Measurements from ENCODE around the gene FIBP.

The FIBP gene

DNA sequence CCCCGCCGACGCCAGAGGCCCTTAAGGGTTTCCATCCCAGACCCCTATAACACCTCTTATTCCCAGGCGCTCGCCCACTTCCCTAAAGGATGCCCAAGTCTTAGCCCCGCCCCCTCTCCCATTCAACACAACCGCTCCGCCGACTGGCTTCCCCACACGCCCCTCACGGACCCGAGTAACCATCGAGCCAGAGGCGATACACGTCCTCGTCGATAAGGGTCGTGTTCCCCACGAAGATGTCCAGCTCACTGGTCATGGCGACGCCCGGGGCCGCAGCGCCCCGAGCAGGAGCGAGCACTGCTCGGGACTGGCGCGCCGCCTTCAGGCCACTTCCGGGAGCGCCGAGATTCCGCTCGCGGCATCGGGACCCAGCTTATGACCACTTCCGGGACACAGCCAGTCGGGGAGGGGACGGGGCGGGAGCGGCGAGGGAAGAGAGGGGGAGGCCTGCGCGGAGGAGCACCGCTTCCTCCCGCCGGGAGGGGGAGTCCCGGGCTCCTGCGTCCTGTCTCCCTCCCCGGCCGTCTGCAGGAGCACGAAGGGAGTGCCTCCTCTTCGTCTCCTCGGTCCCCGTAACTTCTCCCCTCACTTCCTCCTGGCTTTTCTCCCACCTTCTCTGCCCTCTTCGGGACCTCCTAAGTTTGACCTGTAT, at the start of gene FIBP:
FIBP (minus strand) TSS at position 309 of the 652 bp plus-strand sequence; CDS start at position 256, 53 bp downstream.
- TF ChIP-seq, protein P1, sequence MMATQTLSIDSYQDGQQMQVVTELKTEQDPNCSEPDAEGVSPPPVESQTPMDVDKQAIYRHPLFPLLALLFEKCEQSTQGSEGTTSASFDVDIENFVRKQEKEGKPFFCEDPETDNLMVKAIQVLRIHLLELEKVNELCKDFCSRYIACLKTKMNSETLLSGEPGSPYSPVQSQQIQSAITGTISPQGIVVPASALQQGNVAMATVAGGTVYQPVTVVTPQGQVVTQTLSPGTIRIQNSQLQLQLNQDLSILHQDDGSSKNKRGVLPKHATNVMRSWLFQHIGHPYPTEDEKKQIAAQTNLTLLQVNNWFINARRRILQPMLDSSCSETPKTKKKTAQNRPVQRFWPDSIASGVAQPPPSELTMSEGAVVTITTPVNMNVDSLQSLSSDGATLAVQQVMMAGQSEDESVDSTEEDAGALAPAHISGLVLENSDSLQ (IDR thresholded peaks at IDR 0.05), result no peak
- peak; percentile 89 for TF ChIP-seq ELF4 (IDR thresholded peaks at IDR 0.05)
- peak; percentile 86 for TF ChIP-seq L3MBTL2 (conservative IDR thresholded peaks at IDR 0.05)
- TF ChIP-seq ARNT (IDR thresholded peaks at IDR 0.05), result no peak
- no peak for TF ChIP-seq FOXA1 (IDR thresholded peaks at IDR 0.05)
- no peak for TF ChIP-seq TARDBP (IDR thresholded peaks at IDR 0.05)
- no peak for TF ChIP-seq NFRKB (IDR thresholded peaks at IDR 0.05)
- no peak for TF ChIP-seq FOXK2 (IDR thresholded peaks at IDR 0.05)
- TF ChIP-seq BHLHE40 (IDR thresholded peaks at IDR 0.05; ENCODE audit: borderline replicate concordance), result no peak
- TF ChIP-seq HDGF (IDR thresholded peaks at IDR 0.05; ENCODE audit: borderline replicate concordance), result 0 out of 2 replicates have a peak, but pooled peaks have one; percentile 47
- no peak for TF ChIP-seq ZNF384 (IDR thresholded peaks at IDR 0.05)
- no peak; the same call in 1 of the 2 replicates for TF ChIP-seq CTBP1 (IDR thresholded peaks at IDR 0.05; ENCODE audit: borderline replicate concordance)
- ChIA-PET CTCF (interaction anchor here (0.6 to 5.4 kb wide), 26 partner anchors 8 to 396 kb away, joined by 3 to 59 read pairs (median 4); partner anchors contain the start of genes FOSL1 and MUS81), POLR2A (interaction anchor here (0.6 to 12.4 kb wide), 27 partner anchors 8 to 329 kb away, joined by 3 to 289 read pairs (median 5); partner anchors contain the start of genes BANF1, CFL1, EFEMP2 and EIF1AD)
- peak; percentile 93 for DNase-seq (ENCODE audit: extremely low spot score)

GRCh38 chr11:65937766-65938165, 49.5 kb upstream of the FIBP start:
- no peak for DNase-seq (ENCODE audit: extremely low spot score)
- TF ChIP-seq LEF1 (IDR thresholded peaks at IDR 0.05; ENCODE audit: borderline replicate concordance) (no peak), FOXA1 (IDR thresholded peaks at IDR 0.05) (no peak), HDGF (IDR thresholded peaks at IDR 0.05; ENCODE audit: borderline replicate concordance) (no peak), FOXM1 (IDR thresholded peaks at IDR 0.05; ENCODE audit: borderline replicate concordance) (no peak), ZNF384 (IDR thresholded peaks at IDR 0.05) (no peak), ARNT (IDR thresholded peaks at IDR 0.05) (no peak), NFRKB (IDR thresholded peaks at IDR 0.05) (no peak), SP1 (IDR thresholded peaks at IDR 0.05) (no peak), SUZ12 (IDR thresholded peaks at IDR 0.05) (no peak), BHLHE40 (IDR thresholded peaks at IDR 0.05; ENCODE audit: borderline replicate concordance) (no peak), TARDBP (IDR thresholded peaks at IDR 0.05) (no peak), L3MBTL2 (conservative IDR thresholded peaks at IDR 0.05) (no peak), FOXK2 (IDR thresholded peaks at IDR 0.05) (no peak), ELF4 (IDR thresholded peaks at IDR 0.05) (no peak), CTBP1 (IDR thresholded peaks at IDR 0.05; ENCODE audit: borderline replicate concordance) (no peak)
- TF ChIP-seq, protein P1 (IDR thresholded peaks at IDR 0.05), result no peak
- ChIA-PET POLR2A (interaction anchor here (1.7 kb wide), 1 partner anchor 47 kb away, joined by 3 read pairs; no protein-coding TSS in a partner anchor), CTCF (interaction anchor here (0.8 kb wide), 1 partner anchor 45 kb away, joined by 3 read pairs; no protein-coding TSS in a partner anchor)

- TF ChIP-seq TARDBP (IDR thresholded peaks at IDR 0.05) (no peak), SP1 (IDR thresholded peaks at IDR 0.05) (no peak), HDGF (IDR thresholded peaks at IDR 0.05; ENCODE audit: borderline replicate concordance) (no peak), ZNF384 (IDR thresholded peaks at IDR 0.05) (peak; percentile 46; the same call in 1 of the 2 replicates)
- no peak for DNase-seq (ENCODE audit: extremely low spot score)
- ChIA-PET POLR2A (no interaction called here), CTCF (no interaction called here)
Measured at GRCh38 chr11:65934014-65934413, 45.7 kb upstream of the FIBP start.

- peak; percentile 57 for DNase-seq (ENCODE audit: extremely low spot score)
- ChIA-PET CTCF (interaction anchor here (0.7 to 1.4 kb wide), 2 partner anchors 32 to 44 kb away, joined by 3 to 6 read pairs; partner anchors contain the start of gene FIBP), POLR2A (interaction anchor here (1.1 to 1.5 kb wide), 3 partner anchors 42 to 73 kb away, joined by 3 to 4 read pairs (median 3); partner anchors contain the start of genes CCDC85B, FIBP and MUS81)
- TF ChIP-seq L3MBTL2 (conservative IDR thresholded peaks at IDR 0.05), result peak; percentile 41; the same call in 1 of the 2 replicates
- TF ChIP-seq, protein P1 (IDR thresholded peaks at IDR 0.05), result no peak
Measured at GRCh38 chr11:65932558-65932919, 44.3 kb upstream of the FIBP start.

DNA sequence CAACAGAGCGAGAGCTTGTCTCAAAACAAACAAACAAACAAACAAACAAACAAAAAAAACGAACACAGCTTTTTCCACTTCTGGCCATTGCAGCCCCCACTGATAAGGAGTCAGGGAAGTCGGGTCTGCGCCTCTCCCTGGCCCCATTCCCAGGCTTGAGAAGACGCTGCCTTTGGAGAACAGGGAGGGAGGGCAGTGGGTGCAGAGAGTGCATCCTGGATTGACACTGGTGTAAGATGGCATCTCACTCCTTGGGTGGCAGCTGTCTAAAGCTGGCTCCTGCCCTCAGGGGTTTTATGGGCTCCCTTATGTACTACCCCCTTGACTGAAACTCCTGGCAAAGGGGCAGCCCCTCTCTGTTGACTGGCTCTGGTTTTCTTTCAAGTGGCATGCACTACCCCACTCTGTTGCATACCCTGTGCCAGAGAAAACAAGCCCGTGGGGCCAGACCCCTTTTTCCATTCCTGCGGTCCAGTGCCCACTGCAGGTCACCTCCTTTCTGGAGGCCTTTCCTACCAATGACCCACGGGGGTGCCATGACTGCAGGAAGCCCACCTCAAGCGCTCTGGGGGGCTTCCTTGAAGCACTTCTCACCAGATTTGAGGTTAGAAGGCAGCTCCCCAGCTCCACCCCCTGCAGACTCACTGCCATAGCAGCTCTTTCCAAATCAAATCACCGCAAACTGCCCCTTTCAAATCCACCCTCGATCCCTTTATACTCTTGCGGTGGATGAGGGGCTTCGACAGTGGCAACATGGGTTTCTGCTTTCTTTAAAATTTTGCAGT, 43.7 kb upstream of the FIBP start:
- no peak for DNase-seq (ENCODE audit: extremely low spot score)
- TF ChIP-seq CTBP1 (IDR thresholded peaks at IDR 0.05; ENCODE audit: borderline replicate concordance) (no peak), SP1 (IDR thresholded peaks at IDR 0.05) (no peak), BHLHE40 (IDR thresholded peaks at IDR 0.05; ENCODE audit: borderline replicate concordance) (no peak), FOXK2 (IDR thresholded peaks at IDR 0.05) (no peak), L3MBTL2 (conservative IDR thresholded peaks at IDR 0.05) (no peak), ZNF384 (IDR thresholded peaks at IDR 0.05) (no peak), ARNT (IDR thresholded peaks at IDR 0.05) (no peak), HDGF (IDR thresholded peaks at IDR 0.05; ENCODE audit: borderline replicate concordance) (no peak), NFRKB (IDR thresholded peaks at IDR 0.05) (no peak), TARDBP (IDR thresholded peaks at IDR 0.05) (no peak), SUZ12 (IDR thresholded peaks at IDR 0.05) (no peak), FOXA1 (IDR thresholded peaks at IDR 0.05) (no peak), FOXM1 (IDR thresholded peaks at IDR 0.05; ENCODE audit: borderline replicate concordance) (no peak), LEF1 (IDR thresholded peaks at IDR 0.05; ENCODE audit: borderline replicate concordance) (no peak)
- TF ChIP-seq, protein P1 (IDR thresholded peaks at IDR 0.05), result no peak
- POLR2A ChIA-PET, result interaction anchor here (0.8 to 1.5 kb wide), 2 partner anchors 9 to 44 kb away, joined by 3 to 4 read pairs; partner anchors contain the start of gene FIBP
- CTCF ChIA-PET, result interaction anchor here (0.7 to 1.4 kb wide), 2 partner anchors 31 to 43 kb away, joined by 3 to 6 read pairs; partner anchors contain the start of gene FIBP

Measured in HEK293T (cell line).